ENCODE data around the gene GAK.

- TF ChIP-seq CTCF (IDR thresholded peaks at IDR 0.05) (no peak), POLR2A (IDR thresholded peaks at IDR 0.05) (no peak)
These were observed 17.5 kb upstream of the GAK start for GRCh38 chr4:949656-950055.
